Measurements from ENCODE around the gene GMCL1.

GRCh38 chr2:69827796-69828540, 1.5 kb upstream of the GMCL1 start:
- TF ChIP-seq POLR2A (IDR thresholded peaks at IDR 0.05) = no peak
- no peak for TF ChIP-seq POLR2AphosphoS5 (IDR thresholded peaks at IDR 0.05)
- TF ChIP-seq CTCF (IDR thresholded peaks at IDR 0.05) = no peak
